Dedifferentiated amniotic fluid mesenchymal stem cell (primary cell): Measurements from ENCODE around the gene SFMBT2.

Experiments
- DNase-seq: peaks from one replicate; pipeline ENCODE4 v3.0.0-alpha.2; 2016; ENCODE audit errors: extremely low spot score

SFMBT2 gene

DNA sequence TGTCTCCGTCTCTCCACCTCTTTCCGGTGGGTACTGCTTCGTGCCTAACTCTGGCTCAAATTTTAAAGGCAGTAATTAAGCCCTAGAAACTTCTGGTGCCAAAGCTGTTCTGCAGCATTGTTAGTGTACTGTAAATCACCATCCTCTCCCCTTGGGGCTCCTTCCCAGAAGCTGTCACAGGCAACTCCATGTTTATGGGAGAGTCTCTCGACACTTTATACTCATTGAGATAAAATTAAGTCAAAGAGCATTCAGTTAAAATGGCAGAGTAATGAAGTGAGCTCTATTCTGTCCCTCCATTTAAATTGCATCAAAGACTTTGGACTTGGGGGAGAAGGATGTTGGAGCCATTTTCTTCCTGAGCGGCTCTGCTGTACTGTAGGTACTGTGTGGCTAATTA is 274.8 kb downstream of the SFMBT2 start:
- no peak for DNase-seq

DNA sequence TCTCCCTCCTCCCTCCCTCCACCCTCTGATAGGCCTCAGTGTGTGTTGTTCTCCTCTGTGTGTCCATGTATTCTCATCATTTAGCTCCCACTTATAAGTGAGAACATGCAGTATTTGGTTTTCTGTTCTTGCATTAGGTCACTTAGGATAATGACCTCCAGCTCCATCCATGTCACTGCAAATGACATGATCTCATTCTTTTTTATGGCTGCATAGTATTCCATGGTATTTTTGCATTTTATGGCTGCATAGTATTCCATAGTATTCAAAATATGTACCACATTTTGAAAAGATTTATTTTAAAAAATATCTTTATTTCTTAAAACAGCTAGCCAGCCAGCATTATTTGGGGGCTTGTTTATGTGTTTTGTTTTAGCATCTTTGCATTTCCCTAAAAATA is 275.6 kb downstream of the SFMBT2 start:
- no peak for DNase-seq

GRCh38 chr10:7134448-7134847 is 276.4 kb downstream of the SFMBT2 start:
- no peak for DNase-seq

DNA sequence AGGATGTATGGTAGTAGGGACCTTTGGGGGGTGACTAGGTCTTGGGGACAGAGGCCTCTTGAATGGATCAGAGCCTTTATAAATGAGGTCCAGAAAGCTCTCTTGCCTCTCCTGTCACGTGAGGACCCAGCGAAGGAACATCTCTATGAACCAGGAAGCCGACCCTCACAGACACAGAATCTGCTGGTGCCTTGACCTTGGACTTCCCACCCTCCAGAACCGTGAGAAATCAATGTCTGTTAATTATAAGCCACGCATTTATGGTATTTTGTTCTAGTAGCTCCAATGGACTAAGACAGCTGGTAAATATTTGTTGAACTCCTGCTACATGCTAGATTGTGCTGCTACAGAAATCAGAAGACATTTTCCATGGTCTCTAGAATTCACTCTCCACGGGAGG is 276.9 kb downstream of the SFMBT2 start:
- DNase-seq: no peak

DNA sequence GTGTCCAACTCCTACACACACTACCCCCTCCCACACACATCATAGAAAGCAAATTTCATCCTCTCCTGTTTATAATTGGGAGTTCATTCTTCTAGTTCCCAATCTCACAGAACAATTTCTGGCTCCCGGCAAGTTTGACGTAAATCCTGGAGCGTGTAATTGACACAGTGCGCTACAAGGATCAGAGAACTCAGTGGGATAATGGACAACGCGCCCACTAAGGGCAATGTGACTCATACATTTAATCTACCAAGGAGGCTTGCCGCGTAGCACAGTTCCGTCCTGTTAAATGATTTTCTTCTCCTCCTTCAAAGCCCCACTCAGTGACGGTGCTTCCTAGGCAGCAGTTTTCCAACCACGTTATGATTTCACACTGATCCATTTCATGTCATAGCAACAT is 277.6 kb downstream of the SFMBT2 start:
- DNase-seq: no peak

DNA sequence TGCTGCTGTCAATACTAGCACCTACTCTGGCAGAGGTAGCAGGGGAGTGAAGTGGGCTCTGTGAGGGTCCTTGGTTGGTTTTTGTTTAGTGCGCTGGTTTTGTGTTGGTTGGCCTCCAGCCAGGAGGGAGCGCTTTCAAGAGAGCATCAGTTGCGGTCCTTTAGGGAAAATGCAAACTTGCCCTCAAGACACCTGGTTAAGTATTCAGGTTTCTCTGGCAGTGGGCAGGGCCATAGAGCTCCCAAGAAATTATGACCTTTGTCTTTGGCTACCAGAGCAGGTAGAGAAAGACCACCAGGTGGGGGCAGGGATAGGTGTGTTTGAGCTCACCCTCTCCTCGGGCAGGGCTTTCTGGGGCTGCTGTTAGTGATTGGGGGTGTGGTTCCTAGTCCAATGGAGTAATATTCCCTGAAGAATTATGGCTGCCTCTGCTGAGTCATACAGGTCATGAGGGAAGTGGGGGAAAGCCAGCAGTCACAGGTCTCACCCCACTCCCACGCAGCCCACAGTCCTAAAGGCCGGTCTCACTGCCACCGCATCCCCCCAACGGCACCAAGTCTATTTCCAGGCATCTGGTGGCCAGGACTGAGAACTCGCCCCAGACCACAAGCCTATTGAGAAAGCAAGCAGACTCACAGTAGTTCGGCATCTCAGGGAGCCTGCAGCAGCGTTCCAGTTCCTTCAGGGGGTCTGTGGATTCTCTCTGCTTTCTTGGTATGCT is 280.5 kb downstream of the SFMBT2 start:
- DNase-seq: no peak

DNA sequence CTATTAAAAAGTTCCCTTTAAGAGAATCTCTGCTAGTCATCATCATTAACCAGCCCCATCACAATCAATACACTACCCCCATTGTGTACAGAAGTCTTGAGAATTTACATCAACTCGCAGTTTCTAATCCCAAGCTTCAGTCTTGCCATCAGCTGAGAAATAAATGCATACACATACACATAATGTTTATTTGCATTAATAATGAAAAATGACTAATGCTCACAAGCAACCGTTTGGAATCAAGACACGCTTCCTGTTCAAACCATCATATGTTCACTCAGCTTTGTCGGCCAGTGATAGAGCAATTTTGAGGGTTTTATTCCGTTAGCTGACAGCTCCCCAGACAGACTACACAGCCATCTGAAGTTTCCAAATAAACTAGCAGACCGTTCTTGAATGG is 287.1 kb downstream of the SFMBT2 start:
- no peak for DNase-seq

DNA sequence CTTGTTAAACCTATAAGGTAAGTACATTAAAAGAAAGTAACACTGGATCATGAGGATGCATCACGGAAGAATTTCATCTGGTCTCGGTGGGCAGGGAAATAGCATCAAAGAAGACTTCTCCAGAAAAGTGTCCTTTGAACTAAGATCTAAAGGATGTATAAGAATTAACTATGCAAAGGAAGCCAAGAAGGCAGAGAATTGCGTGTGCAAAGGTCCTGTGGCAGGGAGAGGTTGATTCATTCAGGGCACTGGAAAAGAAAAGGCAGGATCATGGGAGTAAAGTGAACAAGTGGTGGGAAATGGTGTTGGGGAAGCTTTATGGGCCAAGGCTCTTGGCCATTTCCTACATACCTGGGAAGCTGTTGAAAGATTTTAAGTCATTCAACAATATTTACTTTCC is 288.3 kb downstream of the SFMBT2 start:
- no peak for DNase-seq

GRCh38 chr10:7121154-7121797 is 289.6 kb downstream of the SFMBT2 start:
- DNase-seq: no peak

- no peak for DNase-seq
These were observed 291.4 kb downstream of the SFMBT2 start for GRCh38 chr10:7119325-7120015.

GRCh38 chr10:7117806-7118674 is 292.8 kb downstream of the SFMBT2 start:
- no peak for DNase-seq

DNA sequence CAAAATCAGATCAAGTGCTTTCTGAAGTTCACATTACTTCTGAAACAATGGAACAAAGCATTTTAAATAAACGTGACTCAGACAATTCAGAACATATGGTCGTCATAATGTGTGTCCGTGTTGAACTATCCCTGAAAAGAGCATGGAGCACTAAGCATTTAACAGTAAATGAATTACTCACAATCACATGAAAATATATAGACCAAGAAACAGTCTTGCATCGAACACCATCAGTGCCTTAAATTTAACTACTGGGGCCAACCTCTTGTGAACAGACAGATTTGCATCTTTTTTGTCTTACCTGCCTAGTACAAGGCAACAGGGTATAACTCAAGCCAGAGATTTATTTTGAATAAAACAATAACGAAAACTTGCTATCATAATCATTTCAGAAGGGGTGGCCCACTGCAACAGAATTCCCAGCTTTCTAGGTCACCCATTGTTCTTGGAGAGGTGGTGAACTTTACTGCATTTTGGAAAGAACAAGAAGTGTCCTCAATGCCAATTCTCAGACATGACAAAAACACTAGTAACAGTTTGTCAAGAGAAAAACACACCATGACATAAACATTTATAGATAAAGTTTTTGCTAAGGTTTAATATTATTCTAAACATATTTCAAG is 293.5 kb downstream of the SFMBT2 start:
- DNase-seq: no peak

- DNase-seq: no peak
These were observed 299.3 kb downstream of the SFMBT2 start for GRCh38 chr10:7111561-7111960.

- no peak for DNase-seq
These were observed 299.7 kb downstream of the SFMBT2 start for GRCh38 chr10:7111089-7111488.
